ENCODE data around the gene DCAF17. TPM values are rescaled to one million over a fixed set of nuclear protein-coding genes. Genes with fewer than 3 reads are reported as not detected.

DCAF17 gene
- total and polyA plus RNA-seq, 2 of the 13 experiments (the other 11 are each of a cell fraction or from before 2014, with no cell fraction given): 13.7 to 30.0 TPM

- no peak for TF ChIP-seq SIN3A (IDR thresholded peaks at IDR 0.05; ENCODE audit: borderline replicate concordance, low read depth, low read length)
- TF ChIP-seq ZNF496 (CRISPR knock-in tag; IDR thresholded peaks at IDR 0.05; ENCODE audit: insufficient replicate concordance): no peak
- TF ChIP-seq MED13 (CRISPR knock-in tag; IDR thresholded peaks at IDR 0.05): peak; percentile 7; the same call in 1 of the 2 replicates
- no peak for TF ChIP-seq ZSCAN12 (CRISPR knock-in tag; IDR thresholded peaks at IDR 0.05)
- no peak for TF ChIP-seq HES4 (CRISPR knock-in tag; IDR thresholded peaks at IDR 0.05; ENCODE audit: borderline replicate concordance)
- TF ChIP-seq MBD4 (IDR thresholded peaks at IDR 0.05; ENCODE audit: borderline replicate concordance, low read length): 0 out of 2 replicates have a peak, but pooled peaks have one; percentile 22
- peak; percentile 19 for TF ChIP-seq RBM22 (optimal IDR thresholded peaks at IDR 0.05; ENCODE audit: low read length)
- peak; percentile 66 for TF ChIP-seq HOXA3 (CRISPR knock-in tag; IDR thresholded peaks at IDR 0.05)
- no peak for TF ChIP-seq ZNF10 (CRISPR knock-in tag; IDR thresholded peaks at IDR 0.05; ENCODE audit: borderline replicate concordance, low read depth)
- TF ChIP-seq ZNF431 (CRISPR knock-in tag; IDR thresholded peaks at IDR 0.05; ENCODE audit: borderline replicate concordance, low read depth): no peak
- no peak for TF ChIP-seq SATB2 (CRISPR knock-in tag; IDR thresholded peaks at IDR 0.05)
- TF ChIP-seq THYN1 (CRISPR knock-in tag; IDR thresholded peaks at IDR 0.05; ENCODE audit: borderline replicate concordance, low read depth): no peak
- no peak for TF ChIP-seq ZNF383 (CRISPR knock-in tag; IDR thresholded peaks at IDR 0.05; ENCODE audit: borderline replicate concordance)
- TF ChIP-seq PITX1 (CRISPR knock-in tag; IDR thresholded peaks at IDR 0.05): no peak
- TF ChIP-seq CERS6 (CRISPR knock-in tag; IDR thresholded peaks at IDR 0.05): no peak; the same call in 1 of the 2 replicates
- TF ChIP-seq ZUFSP (CRISPR knock-in tag; IDR thresholded peaks at IDR 0.05; ENCODE audit: borderline replicate concordance): no peak
- no peak for TF ChIP-seq ZNF138 (CRISPR knock-in tag; IDR thresholded peaks at IDR 0.05; ENCODE audit: low read depth)
- TF ChIP-seq SRY (CRISPR knock-in tag; IDR thresholded peaks at IDR 0.05): 0 out of 2 replicates have a peak, but pooled peaks have one; percentile 24
- no peak for TF ChIP-seq DNMT1 (CRISPR knock-in tag; IDR thresholded peaks at IDR 0.05)
- no peak for TF ChIP-seq SP5 (CRISPR knock-in tag; IDR thresholded peaks at IDR 0.05; ENCODE audit: borderline replicate concordance, low read depth)
- TF ChIP-seq ZNF264 (CRISPR knock-in tag; IDR thresholded peaks at IDR 0.05): peak; percentile 62; the same call in 1 of the 2 replicates
- TF ChIP-seq KDM4B (CRISPR knock-in tag; IDR thresholded peaks at IDR 0.05): no peak
- TF ChIP-seq, protein P1, sequence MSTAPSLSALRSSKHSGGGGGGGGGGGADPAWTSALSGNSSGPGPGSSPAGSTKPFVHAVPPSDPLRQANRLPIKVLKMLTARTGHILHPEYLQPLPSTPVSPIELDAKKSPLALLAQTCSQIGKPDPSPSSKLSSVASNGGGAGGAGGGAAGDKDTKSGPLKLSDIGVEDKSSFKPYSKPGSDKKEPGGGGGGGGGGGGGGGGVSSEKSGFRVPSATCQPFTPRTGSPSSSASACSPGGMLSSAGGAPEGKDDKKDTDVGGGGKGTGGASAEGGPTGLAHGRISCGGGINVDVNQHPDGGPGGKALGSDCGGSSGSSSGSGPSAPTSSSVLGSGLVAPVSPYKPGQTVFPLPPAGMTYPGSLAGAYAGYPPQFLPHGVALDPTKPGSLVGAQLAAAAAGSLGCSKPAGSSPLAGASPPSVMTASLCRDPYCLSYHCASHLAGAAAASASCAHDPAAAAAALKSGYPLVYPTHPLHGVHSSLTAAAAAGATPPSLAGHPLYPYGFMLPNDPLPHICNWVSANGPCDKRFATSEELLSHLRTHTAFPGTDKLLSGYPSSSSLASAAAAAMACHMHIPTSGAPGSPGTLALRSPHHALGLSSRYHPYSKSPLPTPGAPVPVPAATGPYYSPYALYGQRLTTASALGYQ (CRISPR knock-in tag; IDR thresholded peaks at IDR 0.05): no peak
- TF ChIP-seq, protein P2, sequence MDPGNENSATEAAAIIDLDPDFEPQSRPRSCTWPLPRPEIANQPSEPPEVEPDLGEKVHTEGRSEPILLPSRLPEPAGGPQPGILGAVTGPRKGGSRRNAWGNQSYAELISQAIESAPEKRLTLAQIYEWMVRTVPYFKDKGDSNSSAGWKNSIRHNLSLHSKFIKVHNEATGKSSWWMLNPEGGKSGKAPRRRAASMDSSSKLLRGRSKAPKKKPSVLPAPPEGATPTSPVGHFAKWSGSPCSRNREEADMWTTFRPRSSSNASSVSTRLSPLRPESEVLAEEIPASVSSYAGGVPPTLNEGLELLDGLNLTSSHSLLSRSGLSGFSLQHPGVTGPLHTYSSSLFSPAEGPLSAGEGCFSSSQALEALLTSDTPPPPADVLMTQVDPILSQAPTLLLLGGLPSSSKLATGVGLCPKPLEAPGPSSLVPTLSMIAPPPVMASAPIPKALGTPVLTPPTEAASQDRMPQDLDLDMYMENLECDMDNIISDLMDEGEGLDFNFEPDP (CRISPR knock-in tag; conservative IDR thresholded peaks at IDR 0.05): no peak
- peak; percentile 6; the same call in 1 of the 2 replicates for TF ChIP-seq RBAK (CRISPR knock-in tag; IDR thresholded peaks at IDR 0.05)
These were observed 860 bp upstream of the DCAF17 start (continued) for GRCh38 chr2:171432969-171433762.
